Liver (tissue), 9 donors: ENCODE data around the gene NEBL. TPM values are rescaled to one million over a fixed set of nuclear protein-coding genes. Genes with fewer than 3 reads are reported as not detected.

Experiments used
- DNase-seq: peaks from one replicate; pipeline ENCODE4 v3.0.0-alpha.2; 2017; ENCODE audit warnings: low spot score
- H3K27ac ChIP-seq, 2 donors: one replicate each; pipeline ENCODE4 v1.7.0; 2013; ENCODE audit warnings: inconsistent platforms in 2 of 2, low read length in 2 of 2, control low read depth in 1 of 2, low read depth in 1 of 2, mild to moderate bottlenecking in 1 of 2
- H3K27me3 ChIP-seq, 4 donors: one replicate each; pipeline versions ENCODE4 v1.6.1 to v1.7.0; 2013; ENCODE audit warnings: low read length in 3 of 4, inconsistent platforms in 1 of 4, mild to moderate bottlenecking in 1 of 4, moderate library complexity in 1 of 4; ENCODE audit not compliant: control insufficient read depth in 4 of 4, insufficient read depth in 4 of 4
- H3K36me3 ChIP-seq, 4 donors: one replicate each; pipeline versions ENCODE4 v1.6.1 to v1.7.0; 2013; ENCODE audit warnings: low read length in 3 of 4, mild to moderate bottlenecking in 3 of 4, low read depth in 1 of 4, moderate library complexity in 1 of 4; ENCODE audit not compliant: control insufficient read depth in 4 of 4, insufficient read depth in 3 of 4
- H3K4me1 ChIP-seq, 4 donors: one replicate each; pipeline versions ENCODE4 v1.6.1 to v1.7.0; 2013; ENCODE audit warnings: low read length in 3 of 4, mild to moderate bottlenecking in 3 of 4, moderate library complexity in 1 of 4; ENCODE audit not compliant: control insufficient read depth in 4 of 4, insufficient read depth in 4 of 4
- H3K4me3 ChIP-seq, 3 donors: one replicate each; pipeline versions ENCODE4 v1.6.1 to v1.7.0; 2013; ENCODE audit warnings: low read length in 3 of 3, control low read depth in 1 of 3, low read depth in 1 of 3, mild to moderate bottlenecking in 1 of 3
- H3K9ac ChIP-seq, 2 donors: one replicate each; pipeline ENCODE4 v1.7.0; 2013; ENCODE audit warnings: low read length in 2 of 2, mild to moderate bottlenecking in 2 of 2, moderate library complexity in 2 of 2, control low read depth in 1 of 2, low read depth in 1 of 2
- H3K9me3 ChIP-seq, 4 donors: one replicate each; pipeline versions ENCODE4 v1.6.1 to v1.7.0; 2013; ENCODE audit warnings: low read length in 3 of 4; ENCODE audit not compliant: control insufficient read depth in 4 of 4
- GABPA ChIP-seq, 2 donors: IDR thresholded peaks in 1 of 2; conservative IDR thresholded peaks in 1 of 2; 2 replicates each; pipeline ENCODE4 v1.6.1; 2016; ENCODE audit warnings: antibody characterized with exemption in 2 of 2, mild to moderate bottlenecking in 1 of 2, moderate library complexity in 1 of 2
- HNF4A ChIP-seq, 2 donors: conservative IDR thresholded peaks; 2 replicates each; pipeline ENCODE4 v1.6.1; 2016; ENCODE audit warnings: antibody characterized with exemption in 2 of 2, mild to moderate bottlenecking in 2 of 2
- YY1 ChIP-seq: IDR thresholded peaks from 2 replicates; pipeline ENCODE4 v1.6.1; 2016; ENCODE audit warnings: antibody characterized with exemption, mild to moderate bottlenecking
- ZBTB33 ChIP-seq: IDR thresholded peaks from 2 replicates; pipeline ENCODE4 v1.6.1; 2016; ENCODE audit warnings: antibody characterized with exemption
- WGBS: extraction: QIAGEN DNeasy Blood & Tissue Kit; methylation state at CpG from one replicate; pipeline ENCODE4 v1.1.7; 2013; 5-methylcytosine and 5-hydroxymethylcytosine counted together
- polyA plus RNA-seq, 2 donors: library from polyadenylated mRNA; stranded (reverse) in 1 of 2; unstranded in 1 of 2; fragments of 200-250 nt in 1 of 2; fragments of >200 nt in 1 of 2; fragmentation: Nextera tagmentation in 1 of 2; extraction: Ambion mirVana in 1 of 2; gene quantifications; one replicate each; pipeline versions ENCODE4 v1.2.1 to v1.2.3, GENCODE V29; 2013 to 2015
- total RNA-seq, 2 donors: library from RNA; depleted of rRNA; stranded (reverse); fragments of >200 nt; gene quantifications; one replicate each; pipeline ENCODE4 v1.2.3, GENCODE V29; 2014
- TF ChIP-seq, protein P1 (sequence below): IDR thresholded peaks from 2 replicates; pipeline ENCODE4 v1.6.1; 2016; ENCODE audit warnings: antibody characterized with exemption, mild to moderate bottlenecking
- TF ChIP-seq, protein P2 (sequence below): IDR thresholded peaks from 2 replicates; pipeline ENCODE4 v1.6.1; 2016; ENCODE audit warnings: antibody characterized with exemption
- TF ChIP-seq, protein P3 (sequence below): fragments of 150-350 bp; IDR thresholded peaks from 2 replicates; pipeline ENCODE4 v1.5.1; 2017; ENCODE audit warnings: improper control_type of control experiment, low read depth, low read length; ENCODE audit not compliant: missing input control
- donor health status: healthy.
- donor health status: healthy.
- donor health status: healthy.
- donor health status: healthy.
- donor health status: healthy.

The NEBL gene
- 1 to 10 TPM; 1.3 to 1.8 TPM for total RNA-seq
- polyA plus RNA-seq: under 1 TPM; 0.22 to 0.32 TPM

- TF ChIP-seq GABPA (IDR thresholded peaks at IDR 0.05 in 1 of 2, conservative IDR thresholded peaks at IDR 0.05 in 1 of 2): no peak
- TF ChIP-seq, protein P1, sequence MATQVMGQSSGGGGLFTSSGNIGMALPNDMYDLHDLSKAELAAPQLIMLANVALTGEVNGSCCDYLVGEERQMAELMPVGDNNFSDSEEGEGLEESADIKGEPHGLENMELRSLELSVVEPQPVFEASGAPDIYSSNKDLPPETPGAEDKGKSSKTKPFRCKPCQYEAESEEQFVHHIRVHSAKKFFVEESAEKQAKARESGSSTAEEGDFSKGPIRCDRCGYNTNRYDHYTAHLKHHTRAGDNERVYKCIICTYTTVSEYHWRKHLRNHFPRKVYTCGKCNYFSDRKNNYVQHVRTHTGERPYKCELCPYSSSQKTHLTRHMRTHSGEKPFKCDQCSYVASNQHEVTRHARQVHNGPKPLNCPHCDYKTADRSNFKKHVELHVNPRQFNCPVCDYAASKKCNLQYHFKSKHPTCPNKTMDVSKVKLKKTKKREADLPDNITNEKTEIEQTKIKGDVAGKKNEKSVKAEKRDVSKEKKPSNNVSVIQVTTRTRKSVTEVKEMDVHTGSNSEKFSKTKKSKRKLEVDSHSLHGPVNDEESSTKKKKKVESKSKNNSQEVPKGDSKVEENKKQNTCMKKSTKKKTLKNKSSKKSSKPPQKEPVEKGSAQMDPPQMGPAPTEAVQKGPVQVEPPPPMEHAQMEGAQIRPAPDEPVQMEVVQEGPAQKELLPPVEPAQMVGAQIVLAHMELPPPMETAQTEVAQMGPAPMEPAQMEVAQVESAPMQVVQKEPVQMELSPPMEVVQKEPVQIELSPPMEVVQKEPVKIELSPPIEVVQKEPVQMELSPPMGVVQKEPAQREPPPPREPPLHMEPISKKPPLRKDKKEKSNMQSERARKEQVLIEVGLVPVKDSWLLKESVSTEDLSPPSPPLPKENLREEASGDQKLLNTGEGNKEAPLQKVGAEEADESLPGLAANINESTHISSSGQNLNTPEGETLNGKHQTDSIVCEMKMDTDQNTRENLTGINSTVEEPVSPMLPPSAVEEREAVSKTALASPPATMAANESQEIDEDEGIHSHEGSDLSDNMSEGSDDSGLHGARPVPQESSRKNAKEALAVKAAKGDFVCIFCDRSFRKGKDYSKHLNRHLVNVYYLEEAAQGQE: no peak
- TF ChIP-seq ZBTB33: no peak
- TF ChIP-seq, protein P2, sequence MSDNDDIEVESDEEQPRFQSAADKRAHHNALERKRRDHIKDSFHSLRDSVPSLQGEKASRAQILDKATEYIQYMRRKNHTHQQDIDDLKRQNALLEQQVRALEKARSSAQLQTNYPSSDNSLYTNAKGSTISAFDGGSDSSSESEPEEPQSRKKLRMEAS: no peak
- TF ChIP-seq, protein P3, sequence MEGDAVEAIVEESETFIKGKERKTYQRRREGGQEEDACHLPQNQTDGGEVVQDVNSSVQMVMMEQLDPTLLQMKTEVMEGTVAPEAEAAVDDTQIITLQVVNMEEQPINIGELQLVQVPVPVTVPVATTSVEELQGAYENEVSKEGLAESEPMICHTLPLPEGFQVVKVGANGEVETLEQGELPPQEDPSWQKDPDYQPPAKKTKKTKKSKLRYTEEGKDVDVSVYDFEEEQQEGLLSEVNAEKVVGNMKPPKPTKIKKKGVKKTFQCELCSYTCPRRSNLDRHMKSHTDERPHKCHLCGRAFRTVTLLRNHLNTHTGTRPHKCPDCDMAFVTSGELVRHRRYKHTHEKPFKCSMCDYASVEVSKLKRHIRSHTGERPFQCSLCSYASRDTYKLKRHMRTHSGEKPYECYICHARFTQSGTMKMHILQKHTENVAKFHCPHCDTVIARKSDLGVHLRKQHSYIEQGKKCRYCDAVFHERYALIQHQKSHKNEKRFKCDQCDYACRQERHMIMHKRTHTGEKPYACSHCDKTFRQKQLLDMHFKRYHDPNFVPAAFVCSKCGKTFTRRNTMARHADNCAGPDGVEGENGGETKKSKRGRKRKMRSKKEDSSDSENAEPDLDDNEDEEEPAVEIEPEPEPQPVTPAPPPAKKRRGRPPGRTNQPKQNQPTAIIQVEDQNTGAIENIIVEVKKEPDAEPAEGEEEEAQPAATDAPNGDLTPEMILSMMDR: no peak
- Histone ChIP-seq H3K27me3 (no peaks in the 10 kb centered on the region), H3K27ac (no peak within 1 kb of the TSS), H3K4me3 (no peak within 1 kb of the TSS), H3K4me1 (no peaks in the 10 kb centered on the region), H3K36me3 (no peaks in the 10 kb centered on the region), H3K9ac (no peak within 1 kb of the TSS), H3K9me3 (no peaks in the 10 kb centered on the region)
- DNase-seq: no peak
- WGBS: 81% methylated on average over 2 of the region's 2 CpGs
These were observed at the start of gene NEBL for GRCh38 chr10:20897146-20897825. TSS of gene NEBL (minus strand) at chr10:20897311. CDS start at chr10:20897205, 106 bp downstream.

GRCh38 chr10:20945546-20946332, 48.6 kb upstream of the NEBL start:
- H3K27me3 ChIP-seq: no peaks in the 10 kb centered on the region
- WGBS: 69% methylated on average over 9 of the region's 9 CpGs
- H3K27ac ChIP-seq: peak overlapping the region; percentile 25
- H3K9ac ChIP-seq: peak overlapping the region; percentile 59
- no peak for DNase-seq
- H3K4me1 ChIP-seq: peaks cover 0 to 17% (median 2%) of the 10 kb centered on the region in 4 donors
- H3K9me3 ChIP-seq: no peaks in the 10 kb centered on the region
- peak; percentile 23 for TF ChIP-seq YY1
- TF ChIP-seq HNF4A (conservative IDR thresholded peaks at IDR 0.05): peak; percentile 42 to 50
- TF ChIP-seq ZBTB33: no peak
- peak overlapping the region; percentile 37 to 67 (median 52) for H3K4me3 ChIP-seq
- H3K36me3 ChIP-seq: no peaks in the 10 kb centered on the region
